DOHH2 (cell line): ENCODE data around the gene ADAMTSL4.
"Not testable (repeated sequence)": the region's sequence is repeated elsewhere in the genome, so short reads cannot be mapped to it uniquely, and the experiment has no call there.

Experiments
- EZH2phosphoT487 ChIP-seq: fragments of 200-600 bp; sonication (generic); IDR thresholded peaks from 2 replicates; pipeline ENCODE4 v1.6.1; 2017; ENCODE audit warnings: borderline replicate concordance, mild to moderate bottlenecking, antibody characterized with exemption, low read length, moderate library complexity, mixed read lengths
- TF ChIP-seq, protein P1 (sequence below): fragments of 200-600 bp; sonication (generic); IDR thresholded peaks from one replicate; pipeline ENCODE4 v1.5.1; 2014; ENCODE audit warnings: antibody characterized with exemption, mild to moderate bottlenecking, low read depth, low read length; ENCODE audit not compliant: poor library complexity, severe bottlenecking

DNA sequence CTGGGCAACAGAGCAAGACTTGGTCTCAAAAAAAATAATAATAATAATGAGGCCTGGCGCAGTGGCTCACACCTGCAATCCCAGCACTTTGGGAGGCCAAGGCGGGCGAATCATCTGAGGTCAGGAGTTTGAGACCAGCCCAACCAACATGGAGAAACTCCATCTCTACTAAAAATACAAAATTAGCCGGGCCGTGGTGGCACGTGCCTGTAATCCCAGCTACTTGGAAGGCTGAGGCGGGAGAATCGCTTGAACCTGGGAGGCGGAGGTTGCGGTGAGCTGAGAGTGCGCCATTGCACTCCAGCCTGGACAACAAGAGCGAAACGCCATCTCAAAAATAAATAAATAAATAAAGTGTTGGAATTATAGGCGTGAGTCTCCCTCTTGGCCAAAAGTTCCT is 32.8 kb downstream of the ADAMTSL4 start:
- TF ChIP-seq, protein P1, sequence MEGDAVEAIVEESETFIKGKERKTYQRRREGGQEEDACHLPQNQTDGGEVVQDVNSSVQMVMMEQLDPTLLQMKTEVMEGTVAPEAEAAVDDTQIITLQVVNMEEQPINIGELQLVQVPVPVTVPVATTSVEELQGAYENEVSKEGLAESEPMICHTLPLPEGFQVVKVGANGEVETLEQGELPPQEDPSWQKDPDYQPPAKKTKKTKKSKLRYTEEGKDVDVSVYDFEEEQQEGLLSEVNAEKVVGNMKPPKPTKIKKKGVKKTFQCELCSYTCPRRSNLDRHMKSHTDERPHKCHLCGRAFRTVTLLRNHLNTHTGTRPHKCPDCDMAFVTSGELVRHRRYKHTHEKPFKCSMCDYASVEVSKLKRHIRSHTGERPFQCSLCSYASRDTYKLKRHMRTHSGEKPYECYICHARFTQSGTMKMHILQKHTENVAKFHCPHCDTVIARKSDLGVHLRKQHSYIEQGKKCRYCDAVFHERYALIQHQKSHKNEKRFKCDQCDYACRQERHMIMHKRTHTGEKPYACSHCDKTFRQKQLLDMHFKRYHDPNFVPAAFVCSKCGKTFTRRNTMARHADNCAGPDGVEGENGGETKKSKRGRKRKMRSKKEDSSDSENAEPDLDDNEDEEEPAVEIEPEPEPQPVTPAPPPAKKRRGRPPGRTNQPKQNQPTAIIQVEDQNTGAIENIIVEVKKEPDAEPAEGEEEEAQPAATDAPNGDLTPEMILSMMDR, result not testable (repeated sequence)
- TF ChIP-seq EZH2phosphoT487, result not testable (repeated sequence)
